ENCODE results near the gene POLR2C. TPM values are rescaled to one million over a fixed set of nuclear protein-coding genes. Genes with fewer than 3 reads are reported as not detected.

The POLR2C gene
- total RNA-seq, 1 experiment from 2014 or later, result 87.6 TPM

DNA sequence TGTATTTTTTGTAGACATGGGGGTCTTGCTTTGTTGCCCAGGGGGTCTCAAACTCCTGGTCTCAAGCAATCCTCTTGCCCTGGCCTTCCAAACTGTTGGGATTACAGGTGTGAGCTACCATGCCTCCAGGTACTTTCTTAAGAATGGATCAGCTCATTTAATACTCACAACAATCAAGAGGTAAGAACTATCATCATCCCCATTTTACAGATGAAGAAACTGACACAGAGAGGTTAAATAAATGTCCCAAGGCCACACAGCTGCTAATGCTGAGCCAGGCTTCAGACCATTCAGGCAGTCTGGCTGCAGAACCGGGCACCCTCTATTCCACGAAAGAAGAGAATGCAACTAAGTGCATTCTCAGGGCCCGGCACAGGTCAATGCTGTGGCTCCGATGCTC, 51.9 kb downstream of the POLR2C start:
- no peak overlapping the region for H3K4me2 ChIP-seq (ENCODE audit: low read depth, low read length, poor library complexity, severe bottlenecking)
- no peaks in the 10 kb centered on the region for H3K79me2 ChIP-seq (ENCODE audit: low read length)
- H2AFZ ChIP-seq (ENCODE audit: low read length), result no peak overlapping the region
- H3K27ac ChIP-seq (ENCODE audit: low read length), result no peak overlapping the region
- no peaks in the 10 kb centered on the region for H3K9me3 ChIP-seq (ENCODE audit: low read length)
- no peak overlapping the region for H3K9ac ChIP-seq (ENCODE audit: low read length)
- no peak overlapping the region for H3K4me3 ChIP-seq (ENCODE audit: low read length)
- H3K9me2 ChIP-seq (replicated peaks; ENCODE audit: insufficient read depth, low read length), result no peaks in the 10 kb centered on the region
- H3K27me3 ChIP-seq (ENCODE audit: low read length), result no peaks in the 10 kb centered on the region
- no peaks in the 10 kb centered on the region for H3K4me1 ChIP-seq (ENCODE audit: low read length)
- DNase-seq, result no peak
- H4K20me1 ChIP-seq (ENCODE audit: insufficient read depth, low read depth, low read length), result no peaks in the 10 kb centered on the region
- no peaks in the 10 kb centered on the region; the same call in 1 of the 2 replicates for H3K36me3 ChIP-seq (ENCODE audit: insufficient read depth, low read length)

DNA sequence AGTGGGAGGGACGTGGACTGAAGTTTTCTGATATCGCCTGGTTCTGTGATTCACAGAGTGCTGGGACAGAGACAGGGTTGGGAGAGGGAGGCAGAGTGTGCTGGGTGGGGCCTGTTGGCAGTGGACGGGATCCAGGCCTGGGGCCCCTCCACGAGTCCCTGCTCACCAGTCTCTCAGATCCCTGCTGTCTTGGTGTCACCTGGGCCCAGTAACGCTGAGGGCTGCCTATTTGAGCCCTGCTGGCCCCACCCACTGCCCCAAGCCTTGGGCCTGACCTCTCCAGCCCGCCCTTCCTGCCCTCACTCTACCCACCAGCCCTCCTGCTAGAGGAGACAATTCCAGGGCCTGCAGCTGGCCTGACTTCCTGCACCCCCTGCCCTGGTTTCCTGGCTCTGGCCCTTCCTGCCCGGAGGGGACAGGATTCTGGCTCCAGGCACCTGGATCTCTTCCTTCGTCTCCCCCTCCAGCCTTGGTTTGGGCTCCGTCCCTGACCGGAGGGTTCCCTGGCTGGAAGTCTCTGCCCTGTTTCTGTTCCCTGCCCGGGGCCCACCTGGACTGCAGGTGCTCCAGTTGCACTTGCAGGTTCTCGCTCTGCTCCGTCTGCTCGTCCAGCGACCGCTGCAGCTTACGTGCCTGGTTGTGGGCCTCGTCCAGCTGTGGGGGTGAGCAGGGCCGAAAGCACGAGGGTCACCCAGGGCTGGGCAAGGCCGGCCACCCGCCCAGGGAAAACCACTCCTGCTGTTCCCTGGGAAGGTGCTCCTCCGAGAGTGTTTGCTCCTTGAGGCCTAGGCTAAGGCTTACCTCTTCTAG, 52.5 kb downstream of the POLR2C start:
- Histone ChIP-seq H3K4me3 (ENCODE audit: low read length) (no peak overlapping the region), H3K4me1 (ENCODE audit: low read length) (no peaks in the 10 kb centered on the region), H3K9ac (ENCODE audit: low read length) (no peak overlapping the region), H3K79me2 (ENCODE audit: low read length) (no peaks in the 10 kb centered on the region), H3K9me3 (ENCODE audit: low read length) (no peaks in the 10 kb centered on the region), H2AFZ (ENCODE audit: low read length) (no peak overlapping the region), H3K27ac (ENCODE audit: low read length) (no peak overlapping the region), H4K20me1 (ENCODE audit: insufficient read depth, low read depth, low read length) (no peaks in the 10 kb centered on the region), H3K4me2 (ENCODE audit: low read depth, low read length, poor library complexity, severe bottlenecking) (no peak overlapping the region), H3K9me2 (replicated peaks; ENCODE audit: insufficient read depth, low read length) (no peaks in the 10 kb centered on the region), H3K36me3 (ENCODE audit: insufficient read depth, low read length) (no peaks in the 10 kb centered on the region; the same call in 1 of the 2 replicates), H3K27me3 (ENCODE audit: low read length) (no peaks in the 10 kb centered on the region)
- DNase-seq, result no peak

DNA sequence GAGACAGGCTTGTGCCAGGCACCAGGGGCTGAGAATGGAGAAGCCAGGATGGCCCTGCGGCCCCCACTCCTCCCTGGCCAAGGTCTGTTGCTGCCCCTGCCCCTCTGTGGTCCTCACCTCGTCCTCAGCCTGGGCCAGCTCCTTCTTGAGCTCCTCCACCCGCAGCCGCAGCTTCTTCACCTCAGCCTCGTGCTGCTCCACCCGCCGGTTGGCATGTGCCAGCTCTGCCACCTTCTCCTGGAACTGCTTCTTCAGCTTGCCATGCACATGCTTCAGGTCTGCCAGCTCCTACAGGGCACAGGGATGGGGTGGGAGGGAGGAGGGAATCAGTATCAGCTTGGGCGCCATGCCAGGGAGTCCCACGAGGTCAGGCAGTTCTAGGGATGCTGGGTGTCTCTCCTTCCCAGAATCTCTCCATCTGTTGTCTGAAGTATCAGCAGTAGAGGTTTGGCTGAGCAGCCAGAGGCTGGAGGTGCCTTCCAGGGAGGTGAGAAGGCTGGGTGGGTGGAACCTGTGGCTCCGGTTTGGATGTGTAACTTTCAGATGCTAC, 53.8 kb downstream of the POLR2C start:
- no peaks in the 10 kb centered on the region for H3K27me3 ChIP-seq (ENCODE audit: low read length)
- H2AFZ ChIP-seq (ENCODE audit: low read length), result no peak overlapping the region

DNA sequence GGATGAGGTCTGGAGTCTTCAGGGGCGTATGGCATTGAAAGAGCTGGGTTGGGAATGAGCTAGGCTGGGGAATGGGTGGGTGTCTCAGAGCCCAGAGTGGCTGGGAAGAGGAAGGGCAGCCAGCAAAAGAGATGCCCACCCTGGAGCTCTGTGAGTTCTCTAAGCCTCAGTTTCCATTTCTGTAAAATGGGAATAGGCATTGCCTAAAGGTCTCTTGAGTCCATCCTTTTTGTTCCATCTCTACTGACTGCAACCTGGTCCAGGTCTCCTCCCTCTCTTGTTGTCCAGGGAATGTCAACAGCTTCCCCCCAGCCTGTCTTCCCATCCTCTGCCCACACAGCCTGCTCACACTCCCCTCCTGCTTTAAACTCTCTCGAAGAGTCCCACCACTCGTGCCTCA, 54.3 kb downstream of the POLR2C start:
- no peak overlapping the region for H3K4me3 ChIP-seq (ENCODE audit: low read length)
- H4K20me1 ChIP-seq (ENCODE audit: insufficient read depth, low read depth, low read length), result no peaks in the 10 kb centered on the region

More for the DNA sequence above, 53.8 kb downstream of the POLR2C start:
- no peak overlapping the region for H3K27ac ChIP-seq (ENCODE audit: low read length)
- no peaks in the 10 kb centered on the region for H3K9me2 ChIP-seq (replicated peaks; ENCODE audit: insufficient read depth, low read length)
- H3K79me2 ChIP-seq (ENCODE audit: low read length), result no peaks in the 10 kb centered on the region
- H3K9me3 ChIP-seq (ENCODE audit: low read length), result no peaks in the 10 kb centered on the region
- no peaks in the 10 kb centered on the region; the same call in 1 of the 2 replicates for H3K36me3 ChIP-seq (ENCODE audit: insufficient read depth, low read length)
- no peak overlapping the region for H3K9ac ChIP-seq (ENCODE audit: low read length)
- no peak overlapping the region for H3K4me2 ChIP-seq (ENCODE audit: low read depth, low read length, poor library complexity, severe bottlenecking)
- H4K20me1 ChIP-seq (ENCODE audit: insufficient read depth, low read depth, low read length), result no peaks in the 10 kb centered on the region
- no peaks in the 10 kb centered on the region for H3K4me1 ChIP-seq (ENCODE audit: low read length)
- no peak for DNase-seq
- no peak overlapping the region for H3K4me3 ChIP-seq (ENCODE audit: low read length)

DNA sequence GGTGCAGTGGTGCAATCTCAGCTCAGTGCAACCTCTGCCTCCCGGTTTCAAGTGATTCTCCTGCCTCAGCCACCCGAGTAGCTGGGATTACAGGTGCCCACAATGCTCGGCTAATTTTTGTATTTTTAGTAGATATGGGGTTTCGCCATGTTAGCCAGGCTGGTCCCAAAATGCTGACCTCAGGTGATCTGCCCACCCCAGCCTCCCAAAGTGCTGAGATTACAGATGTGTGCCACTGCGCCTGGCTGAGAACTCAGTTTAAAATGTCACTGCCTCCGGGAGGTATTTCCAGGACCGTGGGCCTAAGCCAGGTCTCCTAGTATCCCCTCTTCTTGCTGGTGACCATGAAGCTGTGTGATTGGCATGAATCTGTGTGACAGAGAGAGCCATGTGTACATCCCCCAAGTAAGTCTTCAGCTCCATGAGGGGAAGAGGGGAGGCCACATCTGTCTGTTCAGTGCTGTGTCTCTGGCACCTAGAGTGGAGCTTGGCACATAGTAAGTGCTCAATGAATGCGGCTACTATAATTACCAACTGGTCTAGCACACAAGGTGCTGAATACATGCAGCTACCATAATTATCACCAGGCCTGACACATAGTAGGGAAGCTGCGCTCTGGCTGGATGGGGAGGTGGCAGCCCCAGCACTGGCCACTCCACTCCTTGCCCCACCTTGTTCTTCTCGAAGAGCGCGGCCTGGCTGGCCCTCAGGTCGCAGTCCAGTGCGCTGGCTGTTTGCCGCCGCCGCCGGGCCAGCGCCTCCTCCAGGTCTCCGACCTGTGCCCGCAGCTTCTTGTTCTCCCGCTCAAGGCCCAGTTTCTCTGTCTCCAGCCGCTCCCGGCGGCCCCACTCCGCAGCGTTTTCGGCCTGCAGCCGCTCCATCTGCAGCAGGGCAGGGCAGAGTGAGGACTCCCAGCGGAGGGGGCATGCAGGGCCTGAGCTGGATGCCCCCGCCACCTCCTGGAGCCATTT, 55.2 kb downstream of the POLR2C start:
- H3K4me1 ChIP-seq (ENCODE audit: low read length), result peaks cover under 1% of the 10 kb centered on the region; the same call in 1 of the 2 replicates
- H2AFZ ChIP-seq (ENCODE audit: low read length), result no peak overlapping the region
- H3K4me2 ChIP-seq (ENCODE audit: low read depth, low read length, poor library complexity, severe bottlenecking), result no peak overlapping the region
- H3K27me3 ChIP-seq (ENCODE audit: low read length), result no peaks in the 10 kb centered on the region
- H4K20me1 ChIP-seq (ENCODE audit: insufficient read depth, low read depth, low read length), result no peaks in the 10 kb centered on the region
- H3K9ac ChIP-seq (ENCODE audit: low read length), result no peak overlapping the region
- no peak for DNase-seq
- no peaks in the 10 kb centered on the region for H3K9me3 ChIP-seq (ENCODE audit: low read length)
- H3K36me3 ChIP-seq (ENCODE audit: insufficient read depth, low read length), result no peaks in the 10 kb centered on the region; the same call in 1 of the 2 replicates
- H3K27ac ChIP-seq (ENCODE audit: low read length), result no peak overlapping the region
- H3K9me2 ChIP-seq (replicated peaks; ENCODE audit: insufficient read depth, low read length), result no peaks in the 10 kb centered on the region
- H3K79me2 ChIP-seq (ENCODE audit: low read length), result no peaks in the 10 kb centered on the region
- no peak overlapping the region for H3K4me3 ChIP-seq (ENCODE audit: low read length)

More for the DNA sequence above, 54.3 kb downstream of the POLR2C start:
- no peaks in the 10 kb centered on the region for H3K9me2 ChIP-seq (replicated peaks; ENCODE audit: insufficient read depth, low read length)
- no peaks in the 10 kb centered on the region for H3K9me3 ChIP-seq (ENCODE audit: low read length)
- no peaks in the 10 kb centered on the region for H3K4me1 ChIP-seq (ENCODE audit: low read length)
- no peak overlapping the region for H3K9ac ChIP-seq (ENCODE audit: low read length)
- H3K4me2 ChIP-seq (ENCODE audit: low read depth, low read length, poor library complexity, severe bottlenecking), result no peak overlapping the region
- H2AFZ ChIP-seq (ENCODE audit: low read length), result no peak overlapping the region
- no peaks in the 10 kb centered on the region; the same call in 1 of the 2 replicates for H3K36me3 ChIP-seq (ENCODE audit: insufficient read depth, low read length)
- no peaks in the 10 kb centered on the region for H3K27me3 ChIP-seq (ENCODE audit: low read length)
- H3K27ac ChIP-seq (ENCODE audit: low read length), result no peak overlapping the region
- no peak for DNase-seq
- H3K79me2 ChIP-seq (ENCODE audit: low read length), result no peaks in the 10 kb centered on the region

DNA sequence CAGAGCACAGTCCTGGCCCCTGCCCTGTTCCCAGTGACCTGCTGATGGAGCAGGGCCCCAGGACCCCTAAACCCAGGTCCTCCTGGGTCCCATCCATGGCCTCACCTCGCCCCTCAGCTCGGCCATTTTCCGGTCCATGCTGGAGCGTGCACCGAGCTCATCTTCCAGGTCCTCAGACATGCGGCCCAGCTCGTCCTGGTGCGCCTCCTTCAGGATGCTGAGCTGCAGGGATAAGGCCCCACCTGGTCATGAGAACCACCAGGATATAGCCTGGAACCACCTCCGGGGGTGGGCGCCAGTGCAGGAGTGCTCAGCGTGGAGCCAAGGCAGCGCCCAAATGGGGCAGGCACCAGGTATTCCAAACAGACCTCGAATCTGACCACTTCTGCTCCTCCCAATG, 56.0 kb downstream of the POLR2C start:
- Histone ChIP-seq H3K4me2 (ENCODE audit: low read depth, low read length, poor library complexity, severe bottlenecking) (no peak overlapping the region), H3K27me3 (ENCODE audit: low read length) (no peaks in the 10 kb centered on the region), H3K9me2 (replicated peaks; ENCODE audit: insufficient read depth, low read length) (no peaks in the 10 kb centered on the region), H3K79me2 (ENCODE audit: low read length) (no peaks in the 10 kb centered on the region), H3K4me1 (ENCODE audit: low read length) (peaks cover 9% of the 10 kb centered on the region), H3K9me3 (ENCODE audit: low read length) (no peaks in the 10 kb centered on the region), H3K9ac (ENCODE audit: low read length) (no peak overlapping the region), H2AFZ (ENCODE audit: low read length) (no peak overlapping the region), H3K4me3 (ENCODE audit: low read length) (no peak overlapping the region), H3K36me3 (ENCODE audit: insufficient read depth, low read length) (no peaks in the 10 kb centered on the region; the same call in 1 of the 2 replicates), H3K27ac (ENCODE audit: low read length) (no peak overlapping the region), H4K20me1 (ENCODE audit: insufficient read depth, low read depth, low read length) (no peaks in the 10 kb centered on the region)
- DNase-seq, result no peak

DNA sequence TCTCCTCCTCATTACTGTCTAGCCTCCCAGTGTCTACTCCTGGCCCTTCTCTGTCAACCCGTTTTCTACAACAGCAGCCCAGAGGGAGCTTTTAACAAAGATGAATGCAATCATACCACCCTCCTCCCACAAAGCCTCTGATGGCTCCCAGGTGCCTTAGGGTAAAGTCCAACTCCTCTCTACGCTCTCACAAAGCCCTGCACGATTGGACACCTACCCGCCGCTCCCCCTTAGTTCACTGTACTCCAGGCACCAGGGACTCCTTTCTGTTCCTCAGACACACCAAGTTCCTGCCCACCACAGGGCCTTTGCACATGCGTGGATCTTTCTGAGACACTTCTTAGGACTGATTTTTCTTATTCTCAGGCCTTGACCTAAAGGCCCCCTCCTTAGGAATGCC, 56.4 kb downstream of the POLR2C start:
- Histone ChIP-seq H4K20me1 (ENCODE audit: insufficient read depth, low read depth, low read length) (no peaks in the 10 kb centered on the region), H3K79me2 (ENCODE audit: low read length) (no peaks in the 10 kb centered on the region), H3K9ac (ENCODE audit: low read length) (no peak overlapping the region), H3K27ac (ENCODE audit: low read length) (no peak overlapping the region), H3K4me1 (ENCODE audit: low read length) (peaks cover 11% of the 10 kb centered on the region), H3K36me3 (ENCODE audit: insufficient read depth, low read length) (no peaks in the 10 kb centered on the region; the same call in 1 of the 2 replicates), H3K9me2 (replicated peaks; ENCODE audit: insufficient read depth, low read length) (no peaks in the 10 kb centered on the region), H2AFZ (ENCODE audit: low read length) (no peak overlapping the region), H3K9me3 (ENCODE audit: low read length) (no peaks in the 10 kb centered on the region), H3K27me3 (ENCODE audit: low read length) (no peaks in the 10 kb centered on the region), H3K4me2 (ENCODE audit: low read depth, low read length, poor library complexity, severe bottlenecking) (no peak overlapping the region), H3K4me3 (ENCODE audit: low read length) (no peak overlapping the region)
- DNase-seq, result no peak
